GM12891 (cell line): ENCODE measurements around the gene RNPEP.

Experiments used
- PAX5 ChIP-seq: IDR thresholded peaks from 2 replicates; pipeline ENCODE4 v1.6.1; 2011; ENCODE audit warnings: low read length, moderate library complexity, mild to moderate bottlenecking; ENCODE audit not compliant: insufficient read depth, severe bottlenecking
- POLR2A ChIP-seq: IDR thresholded peaks from 2 replicates; pipeline ENCODE4 v1.6.1; 2011; ENCODE audit warnings: low read depth, low read length, control low read depth
- POLR2AphosphoS5 ChIP-seq: IDR thresholded peaks from 2 replicates; pipeline ENCODE4 v1.6.1; 2011; ENCODE audit warnings: low read depth, low read length, control low read depth
- POU2F2 ChIP-seq: IDR thresholded peaks from 2 replicates; pipeline ENCODE4 v1.6.1; 2011; ENCODE audit warnings: low read depth, mild to moderate bottlenecking, control low read depth, low read length, moderate library complexity
- SPI1 ChIP-seq: IDR thresholded peaks from 2 replicates; pipeline ENCODE4 v1.6.1; 2011; ENCODE audit warnings: low read depth, low read length, control low read depth
- TAF1 ChIP-seq: IDR thresholded peaks from 2 replicates; pipeline ENCODE4 v1.6.1; 2011; ENCODE audit warnings: low read depth, low read length, control low read depth

GRCh38 chr1:202007805-202008489, 25.5 kb downstream of the RNPEP start:
- TF ChIP-seq POLR2A (no peak), POLR2AphosphoS5 (no peak), TAF1 (no peak), POU2F2 (no peak), SPI1 (no peak), PAX5 (no peak)
